Gastrocnemius medialis (tissue), 4 donors: ENCODE data around the gene BCAN.

ENCODE experiments used
- CTCF ChIP-seq, 5 experiments: fragments of 450-650 bp in 3 of 5; fragments of 200-600 bp in 2 of 5; sonication (generic) in 2 of 5; IDR thresholded peaks in 4 of 5; conservative IDR thresholded peaks in 1 of 5; 1 replicate in 4 of 5; 2 replicates in 1 of 5; pipeline ENCODE4 v1.5.1; 2016 to 2019; ENCODE audit warnings: antibody characterized with exemption in 5 of 5, mild to moderate bottlenecking in 3 of 5, moderate library complexity in 3 of 5
- POLR2A ChIP-seq, 2 donors: fragments of 450-650 bp; IDR thresholded peaks; one replicate each; pipeline ENCODE4 v1.6.1; 2017; ENCODE audit warnings: antibody characterized with exemption in 2 of 2, mild to moderate bottlenecking in 2 of 2, moderate library complexity in 2 of 2

GRCh38 chr1:156632355-156632754 lies 9.6 kb upstream of the BCAN start:
- TF ChIP-seq POLR2A (IDR thresholded peaks at IDR 0.05) (no peak), CTCF (IDR thresholded peaks at IDR 0.05 in 4 of 5, conservative IDR thresholded peaks at IDR 0.05 in 1 of 5) (no peak)
